CD4-positive, alpha-beta T cell (primary cell): Measurements from ENCODE around the gene ABCC12. TPM values are rescaled to one million over a fixed set of nuclear protein-coding genes. Genes with fewer than 3 reads are reported as not detected.

Experiments used
- ATAC-seq: fragments of 200-7000 bp; cut with Tn5 transposase; one replicate; pipeline ENCODE4 v1.10.0; 2022; ENCODE audit warnings: mild to moderate bottlenecking; ENCODE audit not compliant: poor library complexity
- CTCF ChIA-PET: fragments of 350-600 bp; sonication (Branson Sonifier 250); formaldehyde crosslinking; loops from one replicate; lab custom pipeline; 2021; ENCODE audit warnings: antibody characterized with exemption, inconsistent platforms; lab: Charles Lee
- POLR2A ChIA-PET: fragments of 350-600 bp; sonication (Branson Sonifier 250); formaldehyde crosslinking; loops from one replicate; lab custom pipeline; 2021; ENCODE audit warnings: antibody characterized with exemption, inconsistent platforms; lab: Charles Lee
- DNase-seq, 14 experiments: peaks; one replicate each; pipeline ENCODE4 v3.0.0-alpha.2; 2013 to 2020; ENCODE audit warnings: mixed read lengths in 2 of 14
- H3K27ac ChIP-seq, 2 donors: one replicate each; pipeline versions ENCODE4 v1.5.1 to v1.7.0; 2013; ENCODE audit warnings: low read length in 2 of 2, low read depth in 1 of 2, mild to moderate bottlenecking in 1 of 2
- H3K27me3 ChIP-seq, 2 experiments: 1 replicate in 1 of 2; 2 replicates in 1 of 2; pipeline versions ENCODE4 v1.6.1 to v1.7.0; 2013; ENCODE audit warnings: low read length in 2 of 2, control low read depth in 1 of 2, mild to moderate bottlenecking in 1 of 2, moderate library complexity in 1 of 2; ENCODE audit not compliant: insufficient read depth in 2 of 2, control insufficient read depth in 1 of 2
- H3K36me3 ChIP-seq: one replicate; pipeline ENCODE4 v1.6.1; 2013; ENCODE audit warnings: low read length, control low read depth; ENCODE audit not compliant: insufficient read depth
- H3K4me1 ChIP-seq: one replicate; pipeline ENCODE4 v1.6.1; 2013; ENCODE audit warnings: low read length, control low read depth; ENCODE audit not compliant: insufficient read depth
- H3K4me3 ChIP-seq: one replicate; pipeline ENCODE4 v1.5.1; 2013; ENCODE audit warnings: mild to moderate bottlenecking, low read length, moderate library complexity
- H3K9me3 ChIP-seq, 2 experiments: 1 replicate in 1 of 2; 2 replicates in 1 of 2; pipeline versions ENCODE4 v1.6.1 to v1.7.0; 2013; ENCODE audit warnings: low read length in 2 of 2, mild to moderate bottlenecking in 2 of 2, control low read depth in 1 of 2, moderate library complexity in 1 of 2; ENCODE audit not compliant: control insufficient read depth in 1 of 2, insufficient read depth in 1 of 2
- H3K27ac Mint-ChIP-seq: one replicate; pipeline ENCODE4 v1.8.0; 2020; ENCODE audit warnings: mixed read lengths
- H3K27me3 Mint-ChIP-seq: one replicate; pipeline ENCODE4 v1.8.0; 2021; ENCODE audit warnings: mixed read lengths
- H3K36me3 Mint-ChIP-seq: one replicate; pipeline ENCODE4 v1.8.0; 2021; ENCODE audit warnings: low read depth, mixed read lengths
- H3K4me1 Mint-ChIP-seq: one replicate; pipeline ENCODE4 v1.8.0; 2021; ENCODE audit warnings: low read depth, mixed read lengths
- H3K4me3 Mint-ChIP-seq: one replicate; pipeline ENCODE4 v1.8.0; 2020; ENCODE audit warnings: mild to moderate bottlenecking, mixed read lengths
- H3K9me3 Mint-ChIP-seq: one replicate; pipeline ENCODE4 v1.8.0; 2020; ENCODE audit warnings: mixed read lengths
- intact Hi-C, 2 experiments: fragments of 100-400 bp; cut with DNase I in 1 of 2; cut with micrococcal nuclease in 1 of 2; formaldehyde crosslinking; loops; one replicate each; pipeline versions ENCODE4 v1.15.1 to v1.9.0; 2023 to 2025; cut with DNase I, micrococcal nuclease
- total RNA-seq, 174 experiments: library from RNA in 2 of 174; stranded (reverse) in 2 of 174; gene quantifications; one replicate each; pipeline ENCODE4 v1.2.3 and lab custom pipeline; 2021 to 2026
- TF ChIP-seq, protein P1 (sequence below): fragments of 200-600 bp; IDR thresholded peaks from one replicate; pipeline ENCODE4 v1.8.0; 2022; ENCODE audit warnings: antibody characterized with exemption, mild to moderate bottlenecking

The ABCC12 gene
- total RNA-seq, 2 experiments from 2014 or later, result not detected

DNA sequence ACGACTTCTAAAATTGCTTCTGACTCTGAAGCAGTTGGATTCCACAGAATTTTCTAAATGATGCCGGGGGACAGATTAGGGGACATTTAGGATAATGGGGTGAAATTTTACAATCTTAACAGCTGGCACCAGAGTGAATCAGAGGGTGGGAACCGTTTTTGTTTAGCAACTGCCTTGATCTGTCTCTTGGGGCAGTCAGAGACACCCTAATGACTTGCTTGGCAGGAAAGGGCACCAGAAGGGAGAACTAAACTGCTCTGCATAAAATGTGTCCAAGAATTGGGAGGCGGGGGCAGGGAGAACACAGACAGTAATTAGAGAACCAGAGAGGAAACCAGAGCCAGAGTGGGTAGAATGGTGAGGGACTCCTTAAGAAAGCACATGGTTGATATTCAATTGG lies 6.1 kb upstream of the ABCC12 start:
- intact Hi-C loops, result loop anchor here in 1 of 2 experiments (5.0 kb wide), 1 partner anchor 1310 kb away; no protein-coding TSS in a partner anchor
- Mint-ChIP-seq H3K27ac (no peak overlapping the region), H3K4me3 (no peak overlapping the region), H3K27me3 (peaks cover 3% of the 10 kb centered on the region), H3K36me3 (no peaks in the 10 kb centered on the region), H3K4me1 (peaks cover 5% of the 10 kb centered on the region), H3K9me3 (no peaks in the 10 kb centered on the region)
- Histone ChIP-seq H3K27me3 (no peaks in the 10 kb centered on the region), H3K4me3 (no peak overlapping the region), H3K4me1 (peaks cover 6% of the 10 kb centered on the region), H3K27ac (no peak overlapping the region), H3K9me3 (no peaks in the 10 kb centered on the region), H3K36me3 (no peaks in the 10 kb centered on the region)
- TF ChIP-seq, protein P1, sequence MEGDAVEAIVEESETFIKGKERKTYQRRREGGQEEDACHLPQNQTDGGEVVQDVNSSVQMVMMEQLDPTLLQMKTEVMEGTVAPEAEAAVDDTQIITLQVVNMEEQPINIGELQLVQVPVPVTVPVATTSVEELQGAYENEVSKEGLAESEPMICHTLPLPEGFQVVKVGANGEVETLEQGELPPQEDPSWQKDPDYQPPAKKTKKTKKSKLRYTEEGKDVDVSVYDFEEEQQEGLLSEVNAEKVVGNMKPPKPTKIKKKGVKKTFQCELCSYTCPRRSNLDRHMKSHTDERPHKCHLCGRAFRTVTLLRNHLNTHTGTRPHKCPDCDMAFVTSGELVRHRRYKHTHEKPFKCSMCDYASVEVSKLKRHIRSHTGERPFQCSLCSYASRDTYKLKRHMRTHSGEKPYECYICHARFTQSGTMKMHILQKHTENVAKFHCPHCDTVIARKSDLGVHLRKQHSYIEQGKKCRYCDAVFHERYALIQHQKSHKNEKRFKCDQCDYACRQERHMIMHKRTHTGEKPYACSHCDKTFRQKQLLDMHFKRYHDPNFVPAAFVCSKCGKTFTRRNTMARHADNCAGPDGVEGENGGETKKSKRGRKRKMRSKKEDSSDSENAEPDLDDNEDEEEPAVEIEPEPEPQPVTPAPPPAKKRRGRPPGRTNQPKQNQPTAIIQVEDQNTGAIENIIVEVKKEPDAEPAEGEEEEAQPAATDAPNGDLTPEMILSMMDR, result no peak
- CTCF ChIA-PET, result no interaction called here
- no peak for ATAC-seq
- no peak for DNase-seq
- POLR2A ChIA-PET, result no interaction called here

GRCh38 chr16:48160575-48160974 lies 4.8 kb upstream of the ABCC12 start:
- Mint-ChIP-seq H3K9me3 (no peaks in the 10 kb centered on the region), H3K4me1 (peaks cover 5% of the 10 kb centered on the region), H3K4me3 (no peak overlapping the region), H3K27me3 (peaks cover 6% of the 10 kb centered on the region), H3K27ac (no peak overlapping the region), H3K36me3 (no peaks in the 10 kb centered on the region)
- no peak overlapping the region for H3K27ac ChIP-seq
- no peaks in the 10 kb centered on the region for H3K9me3 ChIP-seq
- ChIA-PET POLR2A (no interaction called here), CTCF (no interaction called here)
- DNase-seq, result no peak
- no peaks in the 10 kb centered on the region for H3K36me3 ChIP-seq
- intact Hi-C loops, result loop anchor here in 1 of 2 experiments (5.0 kb wide), 1 partner anchor 1308 kb away; no protein-coding TSS in a partner anchor
- TF ChIP-seq, protein P1, result no peak
- no peaks in the 10 kb centered on the region for H3K27me3 ChIP-seq
- H3K4me3 ChIP-seq, result no peak overlapping the region
- H3K4me1 ChIP-seq, result peaks cover 12% of the 10 kb centered on the region
- ATAC-seq, result no peak

DNA sequence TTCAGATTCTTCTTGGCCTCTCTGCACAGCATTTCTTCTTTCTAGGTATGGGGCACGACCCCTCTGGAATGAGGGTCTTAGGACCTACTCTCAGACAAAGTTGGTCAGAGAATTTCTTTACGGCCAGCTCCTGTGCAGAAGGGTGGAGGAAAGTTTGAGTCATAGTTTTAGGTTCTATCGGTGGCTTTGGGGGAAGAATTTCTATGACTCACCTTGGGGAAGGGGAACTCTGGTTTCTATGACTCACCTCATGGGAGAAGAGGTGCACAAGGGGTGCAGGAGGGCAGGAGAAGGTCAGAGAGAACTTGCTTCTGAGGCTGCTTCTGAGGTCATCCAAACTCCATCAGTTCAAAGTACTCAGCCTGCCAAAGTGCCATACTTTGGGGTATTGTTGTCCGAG lies 2.5 kb upstream of the ABCC12 start:
- POLR2A ChIA-PET, result no interaction called here
- Histone ChIP-seq H3K4me3 (no peak overlapping the region), H3K27me3 (peaks cover 0 to 3% of the 10 kb centered on the region in 2 experiments), H3K4me1 (peaks cover 7% of the 10 kb centered on the region), H3K9me3 (no peaks in the 10 kb centered on the region), H3K36me3 (no peaks in the 10 kb centered on the region), H3K27ac (no peak overlapping the region)
- H3K36me3 Mint-ChIP-seq, result no peaks in the 10 kb centered on the region
- no peaks in the 10 kb centered on the region for H3K9me3 Mint-ChIP-seq
- DNase-seq (peak in 3 of 14 experiments; percentile 4 to 42 (median 32)), ATAC-seq (no peak)
- H3K27me3 Mint-ChIP-seq, result peaks cover 14% of the 10 kb centered on the region
- TF ChIP-seq, protein P1, result no peak
- no peak overlapping the region for H3K27ac Mint-ChIP-seq
- no peak overlapping the region for H3K4me3 Mint-ChIP-seq
- CTCF ChIA-PET, result interaction anchor here (0.9 kb wide), 1 partner anchor 692 kb away, joined by 3 read pairs; no protein-coding TSS in a partner anchor
- no peaks in the 10 kb centered on the region for H3K4me1 Mint-ChIP-seq
- intact Hi-C loops, result loop anchor here in 1 of 2 experiments (5.0 kb wide), 2 partner anchors 474 to 1541 kb away; no protein-coding TSS in a partner anchor
